Nephron (organoid): Measurements from ENCODE around the gene PPARD.
"Not testable (repeated sequence)": the region's sequence is repeated elsewhere in the genome, so short reads cannot be mapped to it uniquely, and the experiment has no call there.

Source experiments
- H3K27ac Mint-ChIP-seq, 3 experiments: 2 replicates each; pipeline ENCODE4 v1.8.0; 2020; ENCODE audit warnings: mixed read lengths in 3 of 3, mild to moderate bottlenecking in 2 of 3, moderate library complexity in 1 of 3
- H3K27me3 Mint-ChIP-seq: 2 replicates; pipeline ENCODE4 v1.8.0; 2021; ENCODE audit warnings: low read depth, mild to moderate bottlenecking, moderate library complexity, mixed read lengths
- H3K36me3 Mint-ChIP-seq: 2 replicates; pipeline ENCODE4 v1.8.0; 2020; ENCODE audit warnings: low read depth, mixed read lengths
- H3K4me1 Mint-ChIP-seq: 2 replicates; pipeline ENCODE4 v1.8.0; 2020; ENCODE audit warnings: mixed read lengths
- H3K4me3 Mint-ChIP-seq, 3 experiments: 2 replicates each; pipeline ENCODE4 v1.8.0; 2020; ENCODE audit warnings: mild to moderate bottlenecking in 3 of 3, mixed read lengths in 3 of 3, moderate library complexity in 2 of 3
- H3K9me3 Mint-ChIP-seq: 2 replicates; pipeline ENCODE4 v1.8.0; 2020; ENCODE audit warnings: mixed read lengths
- TF ChIP-seq, protein P1 (sequence below), 3 experiments: fragments of 200-600 bp; sonication (generic); IDR thresholded peaks; one replicate each; pipeline ENCODE4 v1.5.0; 2021; ENCODE audit warnings: antibody characterized with exemption in 3 of 3; ENCODE audit not compliant: unreplicated experiment in 3 of 3

PPARD gene

DNA sequence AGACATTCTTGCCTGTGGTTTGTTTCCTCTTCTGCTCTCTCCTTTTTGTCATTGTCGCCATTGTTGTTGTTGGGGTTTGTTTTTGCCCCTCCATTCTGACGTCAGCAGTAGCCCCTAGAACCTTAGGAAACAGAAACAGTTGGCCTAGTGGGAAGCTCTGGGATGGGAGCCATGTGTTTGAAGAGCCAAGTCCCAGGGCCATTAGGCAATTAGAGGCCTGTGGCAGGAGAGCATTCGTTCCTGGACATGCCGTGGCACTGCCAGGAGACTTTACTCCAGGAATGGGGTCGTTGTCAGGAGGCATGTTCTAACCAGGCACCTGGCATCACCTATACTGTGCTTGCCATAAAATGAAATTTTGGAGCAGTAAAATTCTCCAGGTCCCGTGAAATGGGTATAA, 39.7 kb downstream of the PPARD start:
- peaks cover 37% of the 10 kb centered on the region for H3K36me3 Mint-ChIP-seq
- no peak overlapping the region for H3K4me3 Mint-ChIP-seq
- no peaks in the 10 kb centered on the region for H3K27me3 Mint-ChIP-seq
- H3K27ac Mint-ChIP-seq: no peak overlapping the region
- H3K4me1 Mint-ChIP-seq: peaks cover 23% of the 10 kb centered on the region
- TF ChIP-seq, protein P1, sequence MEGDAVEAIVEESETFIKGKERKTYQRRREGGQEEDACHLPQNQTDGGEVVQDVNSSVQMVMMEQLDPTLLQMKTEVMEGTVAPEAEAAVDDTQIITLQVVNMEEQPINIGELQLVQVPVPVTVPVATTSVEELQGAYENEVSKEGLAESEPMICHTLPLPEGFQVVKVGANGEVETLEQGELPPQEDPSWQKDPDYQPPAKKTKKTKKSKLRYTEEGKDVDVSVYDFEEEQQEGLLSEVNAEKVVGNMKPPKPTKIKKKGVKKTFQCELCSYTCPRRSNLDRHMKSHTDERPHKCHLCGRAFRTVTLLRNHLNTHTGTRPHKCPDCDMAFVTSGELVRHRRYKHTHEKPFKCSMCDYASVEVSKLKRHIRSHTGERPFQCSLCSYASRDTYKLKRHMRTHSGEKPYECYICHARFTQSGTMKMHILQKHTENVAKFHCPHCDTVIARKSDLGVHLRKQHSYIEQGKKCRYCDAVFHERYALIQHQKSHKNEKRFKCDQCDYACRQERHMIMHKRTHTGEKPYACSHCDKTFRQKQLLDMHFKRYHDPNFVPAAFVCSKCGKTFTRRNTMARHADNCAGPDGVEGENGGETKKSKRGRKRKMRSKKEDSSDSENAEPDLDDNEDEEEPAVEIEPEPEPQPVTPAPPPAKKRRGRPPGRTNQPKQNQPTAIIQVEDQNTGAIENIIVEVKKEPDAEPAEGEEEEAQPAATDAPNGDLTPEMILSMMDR (IDR thresholded peaks at IDR 0.05; ENCODE audit: unreplicated experiment in 3 of 3): no peak
- H3K9me3 Mint-ChIP-seq: peaks cover 11% of the 10 kb centered on the region

DNA sequence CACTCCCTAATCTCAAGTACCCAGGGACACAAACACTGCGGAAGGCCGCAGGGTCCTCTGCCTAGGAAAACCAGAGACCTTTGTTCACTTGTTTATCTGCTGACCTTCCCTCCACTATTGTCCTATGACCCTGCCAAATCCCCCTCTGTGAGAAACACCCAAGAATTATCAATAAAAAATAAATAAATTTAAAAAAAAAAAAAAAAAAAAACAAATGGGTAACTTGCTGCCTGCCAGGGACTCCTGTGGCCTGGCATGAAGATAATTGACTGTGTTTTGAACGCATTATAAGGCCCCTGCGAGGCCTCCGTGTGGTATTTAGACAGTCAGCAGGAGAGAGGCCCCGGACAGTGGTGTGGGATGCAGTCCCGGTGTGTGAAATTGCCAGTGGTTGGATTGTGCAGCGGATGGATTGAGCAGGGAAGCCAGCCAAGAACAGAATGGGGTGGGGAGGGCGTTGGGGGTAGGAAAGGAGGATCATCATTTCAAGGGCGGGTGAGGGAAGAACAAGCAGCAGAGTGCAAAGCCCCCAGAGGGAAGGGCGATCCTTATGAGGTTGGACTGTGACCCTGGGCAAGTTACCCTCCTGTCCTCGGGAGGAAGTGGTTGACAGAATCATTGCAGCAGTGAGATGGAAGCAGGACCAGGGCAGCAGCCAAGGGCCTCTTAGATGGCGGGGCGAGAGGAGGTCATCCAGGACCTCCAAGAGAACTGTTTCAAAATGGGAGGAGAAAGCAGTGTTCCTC, 43.3 kb downstream of the PPARD start:
- Mint-ChIP-seq H3K36me3 (peaks cover 41% of the 10 kb centered on the region), H3K27me3 (no peaks in the 10 kb centered on the region), H3K4me1 (peaks cover 20% of the 10 kb centered on the region), H3K9me3 (peaks cover 11% of the 10 kb centered on the region), H3K27ac (peak overlapping the region; percentile 79 to 88 (median 86)), H3K4me3 (peak overlapping the region in 2 of 3 experiments; percentile 3 to 22)
- TF ChIP-seq, protein P1 (IDR thresholded peaks at IDR 0.05; ENCODE audit: unreplicated experiment in 3 of 3): no peak

DNA sequence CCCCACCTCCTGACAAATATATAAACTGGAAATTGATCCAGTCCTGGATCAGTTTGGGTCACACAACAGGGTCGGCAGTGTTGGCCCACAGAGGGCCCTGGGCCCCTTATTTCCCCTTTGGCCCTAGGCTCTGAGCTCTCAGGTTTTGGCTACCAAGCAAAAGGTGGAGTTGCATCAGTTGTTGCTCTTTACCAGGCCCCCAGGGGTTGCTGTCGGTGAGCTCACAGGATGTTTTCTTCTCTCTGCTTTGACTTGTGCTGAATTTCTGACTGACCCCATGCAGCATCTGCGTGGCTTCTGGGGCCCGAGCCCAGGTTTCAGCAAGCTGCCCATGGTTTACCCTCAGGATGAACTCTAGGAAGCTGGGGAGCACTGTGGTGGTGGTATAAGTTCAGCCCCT, 44.6 kb downstream of the PPARD start:
- no peak overlapping the region for H3K4me3 Mint-ChIP-seq
- H3K36me3 Mint-ChIP-seq: peaks cover 28% of the 10 kb centered on the region
- peaks cover 29% of the 10 kb centered on the region for H3K4me1 Mint-ChIP-seq
- TF ChIP-seq, protein P1 (IDR thresholded peaks at IDR 0.05; ENCODE audit: unreplicated experiment in 3 of 3): no peak
- no peak overlapping the region for H3K27ac Mint-ChIP-seq
- H3K27me3 Mint-ChIP-seq: no peaks in the 10 kb centered on the region
- H3K9me3 Mint-ChIP-seq: peaks cover 4% of the 10 kb centered on the region

DNA sequence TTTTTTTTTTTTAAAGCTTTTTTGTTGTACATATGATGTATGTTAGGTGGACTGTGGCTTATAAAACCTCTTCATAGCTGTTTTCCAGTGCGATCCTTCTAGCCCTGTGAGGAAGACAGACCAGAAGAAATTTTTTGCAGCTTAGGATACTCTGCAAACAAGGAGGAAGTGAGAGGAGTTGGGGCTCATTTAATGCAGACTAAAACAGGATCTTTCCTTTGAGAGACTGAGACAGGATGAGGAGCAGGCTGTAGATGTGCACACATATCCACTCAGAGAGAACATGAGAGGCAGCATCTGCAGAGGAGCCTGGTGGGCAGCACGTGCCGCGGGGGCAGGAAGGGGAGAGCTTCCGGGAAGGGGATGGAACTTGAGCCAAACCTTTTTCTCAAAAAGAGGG, 45.7 kb downstream of the PPARD start:
- TF ChIP-seq, protein P1 (IDR thresholded peaks at IDR 0.05; ENCODE audit: unreplicated experiment in 3 of 3): no peak
- peaks cover 37% of the 10 kb centered on the region for H3K4me1 Mint-ChIP-seq

DNA sequence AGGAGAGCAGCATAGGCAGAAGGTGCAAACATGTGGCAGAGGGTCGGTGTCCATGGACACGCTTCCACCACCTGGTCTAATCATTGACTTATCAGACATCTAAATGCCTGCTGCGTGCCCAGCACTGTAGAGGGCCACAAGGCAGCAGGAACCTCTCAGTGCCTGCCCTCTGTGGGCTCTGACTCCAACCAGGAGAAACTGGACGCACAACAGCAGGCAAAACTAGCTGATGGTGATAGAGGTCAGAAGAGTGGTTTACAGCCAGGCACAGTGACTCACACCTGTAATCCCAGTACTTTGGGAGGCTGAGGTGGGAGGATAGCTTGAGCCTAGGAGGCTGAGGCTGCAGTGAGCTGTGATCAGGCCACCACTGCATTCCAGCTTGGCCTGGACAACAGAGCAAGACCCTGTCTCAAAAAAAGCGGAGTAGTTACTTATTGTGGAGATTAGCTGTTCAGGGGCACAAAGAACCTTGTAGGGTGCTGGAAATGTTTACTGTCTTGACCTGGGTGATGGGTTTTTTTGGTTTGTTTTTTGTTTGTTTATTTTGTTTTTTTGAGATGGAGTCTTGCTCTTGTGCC, 46.5 kb downstream of the PPARD start:
- Mint-ChIP-seq H3K36me3 (peaks cover 16% of the 10 kb centered on the region), H3K4me1 (peaks cover 45% of the 10 kb centered on the region), H3K4me3 (no peak overlapping the region), H3K27ac (no peak overlapping the region), H3K27me3 (no peaks in the 10 kb centered on the region), H3K9me3 (no peaks in the 10 kb centered on the region)
- TF ChIP-seq, protein P1 (IDR thresholded peaks at IDR 0.05; ENCODE audit: unreplicated experiment in 3 of 3): no peak

More for the DNA sequence above, 45.7 kb downstream of the PPARD start:
- Mint-ChIP-seq H3K4me3 (no peak overlapping the region), H3K27me3 (no peaks in the 10 kb centered on the region), H3K36me3 (peaks cover 17% of the 10 kb centered on the region), H3K27ac (no peak overlapping the region), H3K9me3 (peaks cover under 1% of the 10 kb centered on the region)

DNA sequence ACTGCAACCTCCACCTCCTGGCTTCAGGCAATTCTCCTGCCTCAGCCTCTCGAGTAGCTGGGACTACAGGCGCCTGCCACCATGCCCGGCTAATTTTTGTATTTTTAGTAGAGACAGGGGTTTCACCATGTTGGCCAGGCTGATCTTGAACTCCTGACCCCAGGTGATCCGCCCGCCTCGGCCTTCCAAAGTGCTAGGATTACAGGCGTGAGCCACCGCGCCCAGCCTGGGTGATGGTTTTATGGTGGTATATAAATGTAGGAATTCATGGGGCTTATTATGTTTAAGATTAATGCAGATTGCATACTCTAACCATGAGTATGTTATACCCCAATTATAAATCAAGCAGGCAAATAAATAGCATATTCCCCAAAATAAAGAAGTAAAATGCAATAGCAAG, 47.0 kb downstream of the PPARD start:
- H3K36me3 Mint-ChIP-seq: peaks cover 16% of the 10 kb centered on the region
- H3K4me3 Mint-ChIP-seq, H3K9me3 Mint-ChIP-seq, H3K27me3 Mint-ChIP-seq, H3K27ac Mint-ChIP-seq: not testable (repeated sequence)
- H3K4me1 Mint-ChIP-seq: peaks cover 49% of the 10 kb centered on the region
